Posterior cingulate gyrus (tissue), 11 donors: ENCODE measurements around the gene FAM72C.
"Not testable (repeated sequence)": the region's sequence is repeated elsewhere in the genome, so short reads cannot be mapped to it uniquely, and the experiment has no call there.

Source experiments
- DNase-seq, 10 donors: peaks; one replicate each; pipeline versions ENCODE4 v3.0.0 to v3.0.0-alpha.2; 2020 to 2021; ENCODE audit warnings: mixed read lengths in 3 of 10
- intact Hi-C: fragments of 100-400 bp; cut with DNase I; formaldehyde crosslinking; loops from one replicate; pipeline ENCODE4 v1.15.1; 2023

The FAM72C gene

GRCh38 chr1:143936457-143937115, 35.2 kb downstream of the FAM72C start:
- intact Hi-C loops, result not testable (repeated sequence)
- DNase-seq, result peak in 6 of 10 donors; percentile 15 to 48 (median 27)

GRCh38 chr1:143919127-143919526, 52.7 kb downstream of the FAM72C start:
- intact Hi-C loops, DNase-seq: not testable (repeated sequence)

- intact Hi-C loops, result not testable (repeated sequence)
These were observed 53.2 kb downstream of the FAM72C start for GRCh38 chr1:143918552-143918951.

GRCh38 chr1:143913705-143914104, 58.1 kb downstream of the FAM72C start:
- DNase-seq, result peak in 1 of 10 donors; percentile 63
- intact Hi-C loops, result not testable (repeated sequence)

More at GRCh38 chr1:143918552-143918951, 53.2 kb downstream of the FAM72C start:
- not testable (repeated sequence) for DNase-seq
